Stimulated activated CD8-positive, alpha-beta memory T cell treated with anti-CD3 and anti-CD28 coated beads, Interleukin-15, amount 100 ng/mL, for 24 hours (primary cell): ENCODE results near the gene SELENOP.
"Not testable (repeated sequence)": the region's sequence is repeated elsewhere in the genome, so short reads cannot be mapped to it uniquely, and the experiment has no call there.

Experiments used
- DNase-seq: peaks from one replicate; pipeline ENCODE4 v3.0.0-alpha.2; 2020; ENCODE audit warnings: low read depth

Gene SELENOP, protein sequence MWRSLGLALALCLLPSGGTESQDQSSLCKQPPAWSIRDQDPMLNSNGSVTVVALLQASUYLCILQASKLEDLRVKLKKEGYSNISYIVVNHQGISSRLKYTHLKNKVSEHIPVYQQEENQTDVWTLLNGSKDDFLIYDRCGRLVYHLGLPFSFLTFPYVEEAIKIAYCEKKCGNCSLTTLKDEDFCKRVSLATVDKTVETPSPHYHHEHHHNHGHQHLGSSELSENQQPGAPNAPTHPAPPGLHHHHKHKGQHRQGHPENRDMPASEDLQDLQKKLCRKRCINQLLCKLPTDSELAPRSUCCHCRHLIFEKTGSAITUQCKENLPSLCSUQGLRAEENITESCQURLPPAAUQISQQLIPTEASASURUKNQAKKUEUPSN

DNA sequence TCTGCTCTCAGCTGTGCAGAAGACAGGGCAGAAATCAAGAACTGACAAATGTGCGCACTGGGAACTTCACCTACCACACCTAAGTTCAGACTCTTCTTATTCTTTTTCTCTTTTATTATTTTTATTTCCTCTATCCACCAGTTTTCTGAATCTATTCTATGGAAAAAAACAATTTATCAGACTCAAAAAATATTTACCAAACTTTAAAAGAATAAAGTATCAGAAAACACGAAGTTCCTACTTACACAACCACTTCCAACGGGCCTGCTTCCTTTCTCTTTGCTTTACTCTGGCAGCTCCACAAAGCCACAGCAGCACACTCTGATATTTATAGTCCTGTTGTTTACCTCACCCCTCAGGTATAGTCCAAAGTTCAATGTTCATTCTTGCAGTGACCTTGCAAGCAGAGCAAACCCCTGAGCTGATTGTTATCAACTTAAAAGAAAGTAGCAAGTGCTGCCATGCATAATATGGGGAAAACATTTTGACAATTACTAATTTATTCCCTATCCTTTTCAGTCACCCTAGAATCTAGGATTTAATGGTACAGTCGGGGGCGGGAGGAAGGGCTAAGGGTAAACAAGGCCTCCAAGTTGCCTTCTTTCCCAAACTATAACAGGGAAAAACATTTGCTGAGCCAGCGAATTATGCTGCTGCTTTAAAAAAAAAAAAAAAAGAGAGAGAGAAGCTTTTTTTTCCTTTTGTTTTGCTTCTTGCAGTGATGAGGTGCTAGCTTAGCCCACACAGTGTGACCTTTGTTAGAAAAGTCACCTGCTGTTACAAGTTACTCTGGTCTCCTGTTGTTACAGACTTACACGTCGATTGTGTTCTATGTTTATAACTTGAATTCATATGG lies at the start of gene SELENOP:
Gene SELENOP, minus strand, starts transcription at position 302 of the 856 bp plus-strand sequence. CDS start 3,539 bp downstream, outside the sequence.
- no peak for DNase-seq

GRCh38 chr5:42858687-42859086 lies 47.0 kb upstream of the SELENOP start:
- DNase-seq, result no peak

DNA sequence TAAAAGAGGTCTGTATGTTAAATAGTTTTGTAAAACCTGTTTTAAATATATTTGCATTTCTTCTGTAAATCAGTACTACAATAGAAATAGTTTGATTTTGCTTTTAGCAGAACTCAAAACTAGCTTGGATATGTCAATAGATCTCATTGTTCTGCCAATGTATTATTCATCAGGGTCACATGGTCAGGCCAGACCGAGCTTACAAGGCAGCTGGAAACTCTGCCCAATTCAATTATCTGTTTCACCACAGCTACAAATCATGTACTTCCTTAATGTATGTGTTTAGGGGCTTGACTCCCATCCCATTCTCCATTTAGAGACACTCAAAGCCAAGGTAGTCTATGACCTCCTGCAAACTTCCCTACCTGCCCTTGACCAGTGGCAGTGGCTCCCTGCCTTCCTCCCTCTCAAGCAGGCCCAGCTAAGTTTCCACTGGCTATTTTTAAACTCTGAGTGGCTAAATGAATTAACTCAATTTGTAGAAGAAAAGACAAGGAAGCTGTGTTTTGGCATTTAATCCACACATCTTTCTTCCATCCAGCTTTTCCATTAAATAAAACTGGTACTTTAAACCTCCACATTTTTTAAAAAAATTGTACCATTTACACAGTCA lies 46.4 kb upstream of the SELENOP start:
- no peak for DNase-seq

DNA sequence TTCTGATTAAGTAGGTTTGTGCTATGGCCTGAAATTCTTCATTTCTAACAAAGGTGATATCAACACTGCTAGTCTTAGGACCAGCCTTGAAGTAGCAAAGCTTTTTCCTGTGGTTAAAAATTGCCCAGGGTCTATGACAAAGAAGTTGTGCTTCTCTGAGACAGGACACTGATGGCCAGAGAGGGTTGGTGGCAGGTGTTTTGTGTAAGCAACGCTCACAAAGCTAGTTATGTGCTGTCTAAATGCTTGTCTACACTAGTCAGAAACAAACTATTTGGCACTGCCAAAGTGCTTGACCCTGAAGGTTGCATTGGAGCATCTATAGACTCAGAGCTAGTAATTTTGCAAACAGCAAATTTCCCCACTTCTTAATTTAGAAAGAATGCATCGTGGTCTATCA lies 44.1 kb upstream of the SELENOP start:
- no peak for DNase-seq

DNA sequence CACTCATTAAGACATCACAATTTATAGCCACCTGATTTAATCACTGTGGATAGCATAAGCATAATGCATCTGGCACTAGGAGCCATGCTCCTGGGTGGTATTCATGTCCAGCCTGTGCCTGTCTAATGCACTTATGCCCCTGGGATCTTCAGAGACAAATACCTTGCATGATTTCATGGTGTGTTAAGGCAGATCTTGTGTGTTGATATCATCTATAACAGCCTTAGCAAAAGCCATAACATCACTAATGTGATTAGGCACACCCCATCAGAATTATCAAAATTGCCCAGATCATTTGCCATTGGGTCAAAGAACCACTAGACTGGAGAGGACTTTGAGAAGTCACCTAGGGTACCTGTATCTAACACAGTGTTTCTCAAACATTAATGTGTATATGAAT lies 43.7 kb upstream of the SELENOP start:
- no peak for DNase-seq

GRCh38 chr5:42854795-42855194 lies 43.1 kb upstream of the SELENOP start:
- DNase-seq, result no peak

GRCh38 chr5:42852826-42853225 lies 41.1 kb upstream of the SELENOP start:
- DNase-seq, result no peak

- DNase-seq, result no peak
Observed at GRCh38 chr5:42851481-42851880, 39.8 kb upstream of the SELENOP start.

DNA sequence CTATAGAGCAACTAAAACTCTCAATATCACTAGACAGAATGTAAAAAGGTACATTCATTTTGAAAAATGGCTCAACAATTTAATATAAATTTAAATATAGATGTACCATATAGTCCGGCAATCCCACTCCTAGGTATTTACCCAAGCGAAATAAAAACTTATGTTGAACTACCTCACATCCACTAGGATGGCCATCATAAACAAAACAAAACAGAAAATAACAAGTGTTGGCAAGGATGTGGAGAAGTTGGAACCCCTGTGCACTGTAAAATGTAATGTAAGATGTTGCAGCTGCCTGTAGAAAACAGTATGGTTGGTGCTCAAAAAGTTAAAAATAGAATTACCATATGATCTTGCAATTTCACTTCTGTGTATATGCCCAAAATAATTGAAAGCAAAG lies 36.9 kb upstream of the SELENOP start:
- no peak for DNase-seq

DNA sequence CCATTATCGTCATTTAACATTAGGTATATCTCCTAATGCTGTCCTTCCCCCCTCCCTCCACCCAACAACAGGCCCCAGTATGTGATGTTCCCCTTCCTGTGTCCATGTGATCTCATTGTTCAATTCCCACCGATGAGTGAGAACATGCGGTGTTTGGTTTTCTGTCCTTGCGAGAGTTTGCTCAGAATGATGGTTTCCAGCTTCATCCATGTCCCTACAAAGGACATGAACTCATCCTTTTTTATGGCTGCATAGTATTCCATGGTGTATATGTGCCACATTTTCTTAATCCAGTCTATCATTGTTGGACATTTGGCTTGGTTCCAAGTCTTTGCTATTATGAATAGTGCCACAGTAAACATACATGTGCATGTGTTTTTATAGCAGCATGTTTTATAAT lies 32.7 kb upstream of the SELENOP start:
- not testable (repeated sequence) for DNase-seq

GRCh38 chr5:42843675-42844292 lies 32.1 kb upstream of the SELENOP start:
- no peak for DNase-seq

GRCh38 chr5:42842921-42843641 lies 31.4 kb upstream of the SELENOP start:
- no peak for DNase-seq

- DNase-seq, result no peak
Observed at GRCh38 chr5:42840842-42841567, 29.3 kb upstream of the SELENOP start.

DNA sequence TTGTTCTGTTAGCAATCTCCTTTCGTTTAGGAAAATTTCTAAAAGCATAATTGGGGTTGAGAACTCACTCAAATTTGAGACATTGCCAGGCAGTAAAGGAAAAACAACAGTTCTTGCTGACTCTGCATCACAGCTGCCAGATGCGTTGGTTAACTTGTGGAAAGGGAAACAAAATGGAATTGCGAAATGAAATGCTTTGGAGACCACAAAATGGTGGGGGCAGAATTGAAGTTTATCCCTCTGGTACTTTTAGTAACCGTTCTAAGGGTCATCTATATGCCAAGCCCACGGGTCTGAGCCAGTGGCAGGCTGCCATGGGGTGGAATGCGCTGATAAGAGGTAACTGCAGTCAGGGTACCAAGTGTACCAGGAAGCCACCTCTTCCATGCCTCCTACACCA lies 28.6 kb upstream of the SELENOP start:
- DNase-seq, result no peak

DNA sequence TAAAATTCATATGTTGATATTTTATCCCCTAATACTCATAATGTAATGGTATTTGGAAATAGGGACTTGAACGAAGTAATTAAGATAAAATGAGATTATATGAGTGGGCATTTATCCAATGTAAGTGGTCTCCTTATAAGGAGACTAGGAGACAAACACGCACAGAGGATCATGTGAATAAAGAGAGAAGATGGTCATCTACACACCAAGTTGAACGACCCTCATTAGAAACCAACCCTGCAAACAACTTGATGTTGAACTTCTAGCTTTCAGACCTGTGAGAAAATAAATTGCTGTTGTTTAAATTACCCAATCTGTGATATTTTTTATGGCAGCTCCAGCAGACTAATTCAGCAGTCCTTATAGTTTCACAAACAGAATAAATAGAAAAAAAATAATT lies 27.5 kb upstream of the SELENOP start:
- no peak for DNase-seq

DNA sequence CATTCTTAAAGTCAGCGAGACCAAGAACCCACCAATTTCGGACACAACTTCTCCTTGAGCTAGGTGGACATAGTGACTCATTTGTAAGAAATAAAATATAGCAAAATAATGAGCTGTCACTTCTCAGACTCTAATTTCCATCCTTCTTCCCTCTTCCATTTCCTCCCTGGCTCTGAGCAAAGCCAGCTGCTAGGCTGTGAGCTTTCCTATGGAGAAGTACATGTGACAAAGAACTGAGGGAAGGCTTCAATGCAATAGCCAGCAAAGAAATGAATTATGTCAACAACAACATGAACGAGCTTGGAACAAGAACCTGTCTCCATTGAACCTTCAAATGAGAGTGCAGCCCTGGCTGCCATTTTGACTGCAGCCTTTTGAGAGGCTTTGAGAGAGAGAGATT lies 25.9 kb upstream of the SELENOP start:
- no peak for DNase-seq

- no peak for DNase-seq
Observed at GRCh38 chr5:42836070-42836769, 24.5 kb upstream of the SELENOP start.

DNA sequence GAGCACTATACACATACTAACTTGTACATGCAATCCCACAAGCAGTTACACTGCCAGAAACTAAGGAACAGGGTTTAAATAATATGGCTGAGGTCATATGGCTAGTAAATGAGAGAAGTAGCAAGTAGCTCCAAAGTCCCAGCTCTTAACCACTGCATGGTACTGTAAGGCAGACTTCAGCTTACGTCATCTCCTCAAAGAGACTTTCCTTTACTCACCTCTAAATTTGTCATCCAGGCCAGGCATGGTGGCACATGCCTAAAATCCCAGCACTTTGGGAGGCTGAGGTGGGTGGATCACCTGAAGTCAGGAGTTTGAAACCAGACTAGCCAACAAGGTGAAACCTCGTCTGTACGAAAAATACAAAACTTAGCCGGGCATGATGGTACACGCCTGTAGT lies 20.4 kb upstream of the SELENOP start:
- DNase-seq, result no peak

DNA sequence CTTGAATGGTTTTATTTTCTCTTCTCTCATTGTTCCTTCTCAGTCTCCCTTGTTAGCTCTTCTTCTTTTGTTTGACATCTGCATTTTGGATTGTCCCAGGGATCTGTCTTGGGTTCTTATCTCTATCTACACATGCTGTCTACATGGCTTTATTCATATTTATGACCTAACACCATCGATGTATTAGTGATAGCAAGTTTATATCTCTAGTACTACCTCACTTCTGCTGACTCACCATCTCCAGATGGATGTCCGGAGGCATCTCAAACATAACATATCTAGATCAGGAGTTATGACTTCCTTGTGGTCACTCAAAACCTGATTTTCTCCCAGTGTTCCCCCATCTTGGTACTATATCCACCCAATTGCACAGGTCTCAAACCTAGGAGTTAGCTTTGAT lies 19.2 kb upstream of the SELENOP start:
- DNase-seq, result no peak

DNA sequence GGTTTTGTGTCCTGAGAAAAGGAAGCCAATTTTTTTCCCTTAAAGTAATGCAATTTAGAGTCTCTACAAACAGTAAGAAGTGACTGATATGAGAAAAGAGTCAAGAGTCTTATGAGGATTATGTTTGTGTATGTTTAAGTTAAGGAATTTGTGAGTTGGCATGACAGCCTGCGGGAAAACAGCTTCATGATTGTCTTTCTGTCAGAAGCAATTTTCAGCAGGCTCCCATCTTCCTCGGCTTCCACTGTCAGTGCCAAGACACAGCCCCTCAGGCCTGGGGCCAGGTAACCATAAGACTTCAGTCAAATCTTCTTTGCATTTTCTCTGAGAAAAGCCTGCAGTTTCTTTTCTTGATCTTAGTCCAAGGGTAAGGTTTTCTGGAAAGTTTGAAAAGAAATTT lies 17.0 kb upstream of the SELENOP start:
- DNase-seq, result no peak
